ENCODE data around the gene KLHL36. TPM values are rescaled to one million over a fixed set of nuclear protein-coding genes. Genes with fewer than 3 reads are reported as not detected.

KLHL36 gene
- total RNA-seq, 2 experiments from 2014 or later: 41.0 to 44.0 TPM

DNA sequence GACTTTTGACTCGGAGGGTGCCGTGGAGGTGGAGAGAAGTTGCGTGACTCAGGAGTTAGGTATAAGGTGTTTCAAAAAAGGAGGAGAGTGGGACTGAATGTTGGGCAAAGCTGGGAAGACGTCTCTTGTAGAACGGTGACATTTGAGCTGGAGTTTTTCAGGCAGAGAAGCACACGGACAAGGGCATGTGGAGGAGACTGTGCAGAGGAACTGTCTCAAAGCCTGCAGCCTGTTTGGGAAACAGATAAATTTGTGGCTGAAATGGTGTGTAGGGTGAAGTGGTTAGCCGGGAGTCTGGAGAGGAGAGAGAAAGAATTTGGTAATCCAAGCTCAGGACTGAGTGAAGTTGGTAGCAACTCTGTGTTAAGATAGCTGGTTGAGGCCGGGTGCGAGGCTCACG, 61.3 kb downstream of the KLHL36 start:
- ChIA-PET POLR2A (interaction anchor here (0.6 to 1.0 kb wide), 2 partner anchors 8 to 187 kb away, joined by 3 read pairs; no protein-coding TSS in a partner anchor), CTCF (interaction anchor here (0.8 to 2.5 kb wide), 3 partner anchors 16 to 38 kb away, joined by 4 to 13 read pairs (median 6); no protein-coding TSS in a partner anchor)
- Mint-ChIP-seq H3K4me3 (no peak overlapping the region), H3K27ac (no peak overlapping the region), H3K36me3 (ENCODE audit: low read depth) (peaks cover 6% of the 10 kb centered on the region), H3K27me3 (no peaks in the 10 kb centered on the region), H3K9me3 (no peaks in the 10 kb centered on the region), H3K4me1 (ENCODE audit: low read depth) (peaks cover 67% of the 10 kb centered on the region)
- TF ChIP-seq, protein P1, sequence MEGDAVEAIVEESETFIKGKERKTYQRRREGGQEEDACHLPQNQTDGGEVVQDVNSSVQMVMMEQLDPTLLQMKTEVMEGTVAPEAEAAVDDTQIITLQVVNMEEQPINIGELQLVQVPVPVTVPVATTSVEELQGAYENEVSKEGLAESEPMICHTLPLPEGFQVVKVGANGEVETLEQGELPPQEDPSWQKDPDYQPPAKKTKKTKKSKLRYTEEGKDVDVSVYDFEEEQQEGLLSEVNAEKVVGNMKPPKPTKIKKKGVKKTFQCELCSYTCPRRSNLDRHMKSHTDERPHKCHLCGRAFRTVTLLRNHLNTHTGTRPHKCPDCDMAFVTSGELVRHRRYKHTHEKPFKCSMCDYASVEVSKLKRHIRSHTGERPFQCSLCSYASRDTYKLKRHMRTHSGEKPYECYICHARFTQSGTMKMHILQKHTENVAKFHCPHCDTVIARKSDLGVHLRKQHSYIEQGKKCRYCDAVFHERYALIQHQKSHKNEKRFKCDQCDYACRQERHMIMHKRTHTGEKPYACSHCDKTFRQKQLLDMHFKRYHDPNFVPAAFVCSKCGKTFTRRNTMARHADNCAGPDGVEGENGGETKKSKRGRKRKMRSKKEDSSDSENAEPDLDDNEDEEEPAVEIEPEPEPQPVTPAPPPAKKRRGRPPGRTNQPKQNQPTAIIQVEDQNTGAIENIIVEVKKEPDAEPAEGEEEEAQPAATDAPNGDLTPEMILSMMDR (IDR thresholded peaks at IDR 0.05): no peak
- no peak for DNase-seq
- intact Hi-C loops (cut with micrococcal nuclease): no loop called here
- ATAC-seq: no peak

DNA sequence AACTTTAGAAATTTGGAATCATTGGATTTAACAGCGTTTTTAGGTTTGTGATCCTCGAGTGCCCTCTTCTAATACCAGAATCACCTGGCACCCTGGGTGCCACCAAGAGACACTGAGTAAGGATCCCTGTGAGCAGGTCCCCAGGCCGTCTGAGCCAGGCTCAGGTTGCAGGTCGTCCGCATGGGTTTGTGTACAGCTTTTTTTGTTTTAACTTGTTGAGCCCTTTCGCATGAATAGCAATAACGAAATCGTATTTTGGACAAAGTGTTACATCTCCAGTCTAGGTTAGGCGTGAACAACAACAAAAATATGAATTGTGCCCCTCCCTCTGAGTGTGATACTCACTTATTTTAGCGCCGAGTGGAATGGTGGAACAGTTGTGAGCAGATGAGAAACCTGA, 62.4 kb downstream of the KLHL36 start:
- TF ChIP-seq, protein P1 (IDR thresholded peaks at IDR 0.05): no peak
- intact Hi-C loops (cut with micrococcal nuclease): no loop called here
- POLR2A ChIA-PET: interaction anchor here (0.6 to 1.2 kb wide), 2 partner anchors 48 to 385 kb away, joined by 3 read pairs; no protein-coding TSS in a partner anchor

More for the DNA sequence above, 62.4 kb downstream of the KLHL36 start:
- H3K4me1 Mint-ChIP-seq (ENCODE audit: low read depth): peaks cover 64% of the 10 kb centered on the region
- no peaks in the 10 kb centered on the region for H3K9me3 Mint-ChIP-seq
- DNase-seq (no peak), ATAC-seq (no peak)
- H3K36me3 Mint-ChIP-seq (ENCODE audit: low read depth): peaks cover 6% of the 10 kb centered on the region
- CTCF ChIA-PET: interaction anchor here (1.2 to 7.2 kb wide), 3 partner anchors 9 to 39 kb away, joined by 3 to 84 read pairs (median 16); no protein-coding TSS in a partner anchor
- no peak overlapping the region for H3K27ac Mint-ChIP-seq
- no peak overlapping the region for H3K4me3 Mint-ChIP-seq
- H3K27me3 Mint-ChIP-seq: no peaks in the 10 kb centered on the region

Other genes with a start within 250 kb of the KLHL36 start
- 10 to 100 TPM; 21.1 to 22.4 TPM for gene MEAK7, start 143.9 kb upstream of the KLHL36 start, total RNA-seq
- 100 to 1,000 TPM; 664 to 677 TPM for gene COTL1, start 30.4 kb upstream of the KLHL36 start, total RNA-seq
- gene USP10, start 51.5 kb downstream of the KLHL36 start, total RNA-seq: 100 to 1,000 TPM; 116 TPM
- under 1 TPM in 1 of 2 experiments, not detected in 1; 0.16 TPM for gene CRISPLD2, start 171.5 kb downstream of the KLHL36 start, total RNA-seq